GM12878 (cell line): ENCODE data around the gene MAPKBP1. TPM values are rescaled to one million over a fixed set of nuclear protein-coding genes. Genes with fewer than 3 reads are reported as not detected.
A peak's percentile ranks its signal among the peaks of the same experiment; 100 is the strongest.

Source experiments
- ATAC-seq: fragments of 200-7000 bp; cut with Tn5 transposase; 3 replicates; pipeline ENCODE4 v1.9.1; 2020; ENCODE audit warnings: mild to moderate bottlenecking, moderate library complexity
- BruUV-seq: library from RNA; stranded (reverse); fragments of 400-500 nt; replicated peaks from 2 replicates; lab custom pipeline; 2021; lab: Mats Ljungman, UMichigan
- CTCF ChIA-PET: fragments of 300-600 bp; sonication (Branson Sonifier 250); formaldehyde crosslinking; extraction: SDS; loops from one replicate; lab custom pipeline; 2021; ENCODE audit warnings: inconsistent platforms; lab: Yijun Ruan, JAX
- POLR2A ChIA-PET: fragments of 350-600 bp; formaldehyde crosslinking; extraction: SDS; loops from one replicate; lab custom pipeline; 2021; ENCODE audit warnings: inconsistent platforms; lab: Charles Lee
- RAD21 ChIA-PET: fragments of 300-600 bp; sonication (Branson Sonifier 250); formaldehyde crosslinking; loops from one replicate; lab custom pipeline; 2023; ENCODE audit warnings: antibody characterized with exemption; ENCODE audit not compliant: unreplicated experiment; lab: Charles Lee
- SMC1A ChIA-PET: fragments of 300-600 bp; sonication (Branson Sonifier 250); formaldehyde crosslinking; loops from one replicate; lab custom pipeline; 2023; ENCODE audit not compliant: unreplicated experiment, uncharacterized antibody; lab: Charles Lee
- DNase-seq: peaks from one replicate; pipeline ENCODE4 v3.0.0-alpha.2; 2011; ENCODE audit warnings: low read depth, low spot score
- FAIRE-seq: peaks from 3 replicates; lab custom pipeline; 2011; peaks lifted over from hg19 to GRCh38; lab: Jason Lieb, UNC
- H2AFZ ChIP-seq: 2 replicates; pipeline ENCODE4 v1.6.0; 2011; ENCODE audit warnings: low read depth, low read length, control low read depth; ENCODE audit not compliant: control insufficient read depth
- H3K27ac ChIP-seq: 2 replicates; pipeline ENCODE4 v1.5.1; 2011; ENCODE audit warnings: control low read depth; ENCODE audit not compliant: control insufficient read depth, insufficient read depth
- H3K27me3 ChIP-seq, 2 experiments: replicated peaks in 1 of 2; 2 replicates each; pipeline versions ENCODE4 v1.6.0 to v1.6.1; 2011; ENCODE audit warnings: low read length in 1 of 2; ENCODE audit not compliant: control insufficient read depth in 2 of 2, insufficient read depth in 2 of 2
- H3K36me3 ChIP-seq, 2 experiments: 2 replicates each; pipeline ENCODE4 v1.5.1; 2011; ENCODE audit warnings: low read length in 1 of 2; ENCODE audit not compliant: control insufficient read depth in 2 of 2, insufficient read depth in 2 of 2
- H3K4me1 ChIP-seq: 2 replicates; pipeline ENCODE4 v1.6.1; 2011; ENCODE audit warnings: mild to moderate bottlenecking, low read length, moderate library complexity, mixed read lengths; ENCODE audit not compliant: control insufficient read depth, insufficient read depth
- H3K4me2 ChIP-seq: 2 replicates; pipeline ENCODE4 v1.6.0; 2011; ENCODE audit warnings: control low read depth; ENCODE audit not compliant: control insufficient read depth, insufficient read depth
- H3K4me3 ChIP-seq: fragments of 200-600 bp; sonication (generic); 2 replicates; pipeline ENCODE4 v1.5.1; 2016
- H3K79me2 ChIP-seq: 2 replicates; pipeline ENCODE4 v1.6.0; 2011; ENCODE audit warnings: low read length; ENCODE audit not compliant: control insufficient read depth, insufficient read depth
- H3K9ac ChIP-seq: 2 replicates; pipeline ENCODE4 v1.8.0; 2011; ENCODE audit warnings: low read length, control low read depth, mixed read lengths; ENCODE audit not compliant: control insufficient read depth, insufficient read depth
- H3K9me3 ChIP-seq: replicated peaks from 3 replicates; pipeline ENCODE4 v1.5.1; 2011; ENCODE audit warnings: mild to moderate bottlenecking, low read length; ENCODE audit not compliant: control insufficient read depth, insufficient read depth
- H4K20me1 ChIP-seq: 2 replicates; pipeline ENCODE4 v1.6.0; 2011; ENCODE audit not compliant: control insufficient read depth, insufficient read depth
- ASH2L ChIP-seq: fragments of 300-600, 200-600 bp; sonication (generic); IDR thresholded peaks from 2 replicates; pipeline ENCODE4 v1.6.1; 2017; ENCODE audit warnings: low read depth, mild to moderate bottlenecking, borderline replicate concordance
- ATF7 ChIP-seq: fragments of 450-650 bp; IDR thresholded peaks from 2 replicates; pipeline ENCODE4 v1.6.1; 2016; ENCODE audit warnings: low read depth, mild to moderate bottlenecking
- CBX3 ChIP-seq: fragments of 200-600 bp; sonication (generic); IDR thresholded peaks from 2 replicates; pipeline ENCODE4 v1.6.1; 2016; ENCODE audit warnings: low read depth, borderline replicate concordance
- CBX5 ChIP-seq: sonication (generic); IDR thresholded peaks from 2 replicates; pipeline ENCODE4 v1.6.1; 2016; ENCODE audit warnings: low read depth, moderate library complexity, mild to moderate bottlenecking, inconsistent platforms
- CEBPZ ChIP-seq: fragments of 150-350 bp; IDR thresholded peaks from 2 replicates; pipeline ENCODE4 v1.6.1; 2016; ENCODE audit warnings: low read depth, low read length
- EGR1 ChIP-seq, 2 experiments: IDR thresholded peaks; 1 replicate in 1 of 2; 2 replicates in 1 of 2; pipeline ENCODE4 v1.6.1; 2011 to 2012; ENCODE audit warnings: low read depth in 2 of 2, low read length in 2 of 2, borderline replicate concordance in 1 of 2, mild to moderate bottlenecking in 1 of 2, moderate library complexity in 1 of 2
- JUND ChIP-seq: IDR thresholded peaks from 2 replicates; pipeline ENCODE4 v1.6.1; 2012; ENCODE audit warnings: low read depth, mild to moderate bottlenecking, low read length, improper control_type of control experiment, moderate library complexity
- NFYA ChIP-seq: IDR thresholded peaks from 2 replicates; pipeline ENCODE4 v1.6.1; 2011; ENCODE audit warnings: low read depth, mild to moderate bottlenecking, low read length, improper control_type of control experiment, borderline replicate concordance
- TCF3 ChIP-seq: IDR thresholded peaks from 2 replicates; pipeline ENCODE4 v1.6.1; 2012; ENCODE audit warnings: low read depth, mild to moderate bottlenecking, low read length, borderline replicate concordance; ENCODE audit not compliant: insufficient read depth
- WRNIP1 ChIP-seq: IDR thresholded peaks from 2 replicates; pipeline ENCODE4 v1.6.1; 2011; ENCODE audit warnings: low read depth, low read length, improper control_type of control experiment, borderline replicate concordance
- ZNF207 ChIP-seq: fragments of 450-650 bp; IDR thresholded peaks from 2 replicates; pipeline ENCODE4 v1.6.1; 2014; ENCODE audit warnings: antibody characterized with exemption, mild to moderate bottlenecking, borderline replicate concordance
- WGBS: methylation state at CpG from one replicate; pipeline ENCODE4 v1.1.6; 2016; ENCODE audit warnings: low lambda C conversion rate; ENCODE audit not compliant: insufficient replicate concordance, insufficient coverage; ENCODE audit errors: missing lambda C conversion rate; 5-methylcytosine and 5-hydroxymethylcytosine counted together
- in situ Hi-C: fragments of 300-500 bp; cut with MboI; formaldehyde crosslinking; loops from 9 replicates; pipeline ENCODE4 v1.14.3; 2018; ENCODE audit warnings: mixed read lengths
- intact Hi-C: fragments of 100-400 bp; cut with micrococcal nuclease; formaldehyde crosslinking; loops from one replicate; pipeline ENCODE4 v1.14.2; 2022; ENCODE audit not compliant: unreplicated experiment
- polyA plus RNA-seq, 11 experiments: library from polyadenylated mRNA; depleted of rRNA in 4 of 11; unstranded in 6 of 11; stranded (reverse) in 5 of 11; fragments of >200 nt; fragmentation: Nextera tagmentation in 4 of 11; fragmentation: Illumina TruSeq in 1 of 11; extraction: Ambion mirVana in 4 of 11; extraction: Trizol in 1 of 11; gene quantifications; 1 replicate in 1 of 11; 2 replicates in 10 of 11; pipeline versions ENCODE4 v1.2.1 to v1.2.3, GENCODE V29; 2011 to 2016; ENCODE audit warnings: inconsistent platforms in 2 of 11, missing spikeins in 2 of 11, low read depth in 1 of 11
- total RNA-seq, 4 experiments: library from RNA; depleted of rRNA in 3 of 4; stranded (reverse); fragments of >200 nt in 3 of 4; fragmentation: Illumina TruSeq in 1 of 4; extraction: Trizol in 1 of 4; gene quantifications; 2 replicates each; pipeline versions ENCODE4 v1.2.1 to v1.2.3, GENCODE V29; 2013 to 2021
- TF ChIP-seq, protein P1 (sequence below): IDR thresholded peaks from 2 replicates; pipeline ENCODE4 v1.6.1; 2012; ENCODE audit warnings: improper control_type of control experiment, low read depth, low read length; ENCODE audit not compliant: insufficient replicate concordance

The MAPKBP1 gene
- total and polyA plus RNA-seq, 10 of the 15 experiments (the other 5 are each of a cell fraction or from before 2014, with no cell fraction given), result 0.44 to 19.0 (median 7.3) TPM

DNA sequence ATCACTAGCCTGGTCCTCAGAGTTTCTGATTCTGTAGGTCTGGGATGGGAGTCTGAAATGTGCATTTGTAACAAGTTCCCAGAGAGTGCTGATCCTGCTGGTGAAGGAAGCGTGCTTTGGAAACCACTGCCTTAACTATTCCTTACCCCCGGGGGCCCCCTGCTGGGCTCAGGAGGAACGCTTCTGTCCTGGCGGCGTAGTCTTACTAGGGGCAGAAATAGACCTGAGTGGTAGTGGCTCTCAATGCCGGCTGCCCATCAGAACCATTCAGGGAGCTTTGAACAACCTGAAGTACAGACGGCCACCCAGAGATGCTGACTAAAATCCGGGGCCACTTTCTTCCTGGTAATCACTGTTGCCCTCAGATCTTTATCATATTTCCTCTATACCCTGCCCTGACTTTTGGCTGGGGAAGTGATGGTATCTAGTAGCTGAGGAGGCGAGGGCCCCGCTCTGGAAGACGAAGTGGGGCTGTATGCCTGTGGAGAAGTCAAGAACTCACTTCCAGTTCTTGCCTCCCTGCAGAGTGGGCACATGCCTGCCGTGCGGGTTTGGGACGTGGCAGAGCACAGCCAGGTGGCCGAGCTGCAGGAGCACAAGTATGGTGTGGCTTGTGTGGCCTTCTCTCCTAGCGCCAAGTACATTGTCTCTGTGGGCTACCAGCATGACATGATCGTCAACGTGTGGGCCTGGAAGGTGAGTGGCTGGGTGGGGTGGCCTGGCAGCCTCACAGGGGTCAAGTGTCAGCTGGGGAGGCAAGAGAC, 37.3 kb downstream of the MAPKBP1 start:
- Histone ChIP-seq H3K4me3 (no peak overlapping the region), H2AFZ (no peak overlapping the region), H3K4me1 (no peaks in the 10 kb centered on the region), H4K20me1 (no peaks in the 10 kb centered on the region), H3K27me3 (no peaks in the 10 kb centered on the region), H3K27ac (no peak overlapping the region), H3K9ac (no peak overlapping the region), H3K79me2 (no peaks in the 10 kb centered on the region), H3K9me3 (no peaks in the 10 kb centered on the region), H3K4me2 (no peak overlapping the region), H3K36me3 (peaks cover 0 to 11% of the 10 kb centered on the region in 2 experiments; a peak in 3 of 4 replicates)
- POLR2A ChIA-PET, result interaction anchor here (1.6 to 2.6 kb wide), 2 partner anchors 15 to 38 kb away, joined by 7 to 28 read pairs; partner anchors contain the start of gene MAPKBP1
- in situ Hi-C loops (loop anchor here (5.0 kb wide), 1 partner anchor 39 kb away; the partner anchor contains the start of gene MAPKBP1), intact Hi-C loops (loop anchor here (1.0 to 10.0 kb wide), 4 partner anchors 39 to 344 kb away; no protein-coding TSS in a partner anchor)
- SMC1A ChIA-PET, result interaction anchor here (0.6 to 8.3 kb wide), 14 partner anchors 11 to 346 kb away, joined by 3 to 268 read pairs (median 6); partner anchors contain the start of genes MAPKBP1 and MGA
- FAIRE-seq (peak; percentile 69), ATAC-seq (peak; percentile 98), DNase-seq (no peak)
- RAD21 ChIA-PET, result interaction anchor here (0.7 to 12.6 kb wide), 15 partner anchors 9 to 349 kb away, joined by 3 to 305 read pairs (median 6); partner anchors contain the start of genes EHD4 and MAPKBP1
- WGBS, result 54% methylated on average over 18 of the region's 18 CpGs
- BruUV-seq, result no TSS peak
- CTCF ChIA-PET, result interaction anchor here (0.6 to 6.3 kb wide), 24 partner anchors 9 to 346 kb away, joined by 3 to 365 read pairs (median 6); partner anchors contain the start of gene MAPKBP1
- TF ChIP-seq ATF7 (no peak), JUND (no peak), TCF3 (no peak), EGR1 (IDR thresholded peaks at IDR 0.05; ENCODE audit: borderline replicate concordance in 1 of 2, low read depth in 2 of 2, low read length in 2 of 2) (no peak), CEBPZ (no peak), CBX5 (no peak), WRNIP1 (no peak), NFYA (no peak), ASH2L (no peak), CBX3 (no peak), ZNF207 (no peak)
- TF ChIP-seq, protein P1, sequence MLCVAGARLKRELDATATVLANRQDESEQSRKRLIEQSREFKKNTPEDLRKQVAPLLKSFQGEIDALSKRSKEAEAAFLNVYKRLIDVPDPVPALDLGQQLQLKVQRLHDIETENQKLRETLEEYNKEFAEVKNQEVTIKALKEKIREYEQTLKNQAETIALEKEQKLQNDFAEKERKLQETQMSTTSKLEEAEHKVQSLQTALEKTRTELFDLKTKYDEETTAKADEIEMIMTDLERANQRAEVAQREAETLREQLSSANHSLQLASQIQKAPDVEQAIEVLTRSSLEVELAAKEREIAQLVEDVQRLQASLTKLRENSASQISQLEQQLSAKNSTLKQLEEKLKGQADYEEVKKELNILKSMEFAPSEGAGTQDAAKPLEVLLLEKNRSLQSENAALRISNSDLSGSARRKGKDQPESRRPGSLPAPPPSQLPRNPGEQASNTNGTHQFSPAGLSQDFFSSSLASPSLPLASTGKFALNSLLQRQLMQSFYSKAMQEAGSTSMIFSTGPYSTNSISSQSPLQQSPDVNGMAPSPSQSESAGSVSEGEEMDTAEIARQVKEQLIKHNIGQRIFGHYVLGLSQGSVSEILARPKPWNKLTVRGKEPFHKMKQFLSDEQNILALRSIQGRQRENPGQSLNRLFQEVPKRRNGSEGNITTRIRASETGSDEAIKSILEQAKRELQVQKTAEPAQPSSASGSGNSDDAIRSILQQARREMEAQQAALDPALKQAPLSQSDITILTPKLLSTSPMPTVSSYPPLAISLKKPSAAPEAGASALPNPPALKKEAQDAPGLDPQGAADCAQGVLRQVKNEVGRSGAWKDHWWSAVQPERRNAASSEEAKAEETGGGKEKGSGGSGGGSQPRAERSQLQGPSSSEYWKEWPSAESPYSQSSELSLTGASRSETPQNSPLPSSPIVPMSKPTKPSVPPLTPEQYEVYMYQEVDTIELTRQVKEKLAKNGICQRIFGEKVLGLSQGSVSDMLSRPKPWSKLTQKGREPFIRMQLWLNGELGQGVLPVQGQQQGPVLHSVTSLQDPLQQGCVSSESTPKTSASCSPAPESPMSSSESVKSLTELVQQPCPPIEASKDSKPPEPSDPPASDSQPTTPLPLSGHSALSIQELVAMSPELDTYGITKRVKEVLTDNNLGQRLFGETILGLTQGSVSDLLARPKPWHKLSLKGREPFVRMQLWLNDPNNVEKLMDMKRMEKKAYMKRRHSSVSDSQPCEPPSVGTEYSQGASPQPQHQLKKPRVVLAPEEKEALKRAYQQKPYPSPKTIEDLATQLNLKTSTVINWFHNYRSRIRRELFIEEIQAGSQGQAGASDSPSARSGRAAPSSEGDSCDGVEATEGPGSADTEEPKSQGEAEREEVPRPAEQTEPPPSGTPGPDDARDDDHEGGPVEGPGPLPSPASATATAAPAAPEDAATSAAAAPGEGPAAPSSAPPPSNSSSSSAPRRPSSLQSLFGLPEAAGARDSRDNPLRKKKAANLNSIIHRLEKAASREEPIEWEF, result no peak
